Ishikawa (cell line): ENCODE data around the gene DNAJC2.

Source experiments
- CEBPB ChIP-seq: IDR thresholded peaks from 2 replicates; pipeline ENCODE4 v1.6.1; 2012
- CREB1 ChIP-seq: IDR thresholded peaks from 2 replicates; pipeline ENCODE4 v1.6.1; 2012; ENCODE audit warnings: low read depth
- EGR1 ChIP-seq: IDR thresholded peaks from 2 replicates; pipeline ENCODE4 v1.6.1; 2012
- EP300 ChIP-seq: IDR thresholded peaks from 2 replicates; pipeline ENCODE4 v1.6.1; 2012; ENCODE audit warnings: borderline replicate concordance
- FOXM1 ChIP-seq: IDR thresholded peaks from 2 replicates; pipeline ENCODE4 v1.6.1; 2012; ENCODE audit warnings: low read depth, borderline replicate concordance
- NFIC ChIP-seq: IDR thresholded peaks from 2 replicates; pipeline ENCODE4 v1.6.1; 2012
- RAD21 ChIP-seq: IDR thresholded peaks from 2 replicates; pipeline ENCODE4 v1.6.1; 2012; ENCODE audit warnings: low read depth
- TAF1 ChIP-seq: IDR thresholded peaks from 2 replicates; pipeline ENCODE4 v1.6.1; 2012; ENCODE audit warnings: low read depth, mild to moderate bottlenecking
- TCF12 ChIP-seq: IDR thresholded peaks from 2 replicates; pipeline ENCODE4 v1.6.1; 2012; ENCODE audit warnings: low read depth
- TEAD4 ChIP-seq: IDR thresholded peaks from 2 replicates; pipeline ENCODE4 v1.6.1; 2012
- YY1 ChIP-seq: IDR thresholded peaks from 2 replicates; pipeline ENCODE4 v1.6.1; 2012; ENCODE audit warnings: low read depth
- TF ChIP-seq, protein P1 (sequence below): IDR thresholded peaks from 2 replicates; pipeline ENCODE4 v1.6.1; 2012; ENCODE audit warnings: low read depth, mild to moderate bottlenecking
- TF ChIP-seq, protein P2 (sequence below): IDR thresholded peaks from 2 replicates; pipeline ENCODE4 v1.6.1; 2012
- TF ChIP-seq, protein P3 (sequence below): IDR thresholded peaks from 2 replicates; pipeline ENCODE4 v1.6.1; 2012

DNA sequence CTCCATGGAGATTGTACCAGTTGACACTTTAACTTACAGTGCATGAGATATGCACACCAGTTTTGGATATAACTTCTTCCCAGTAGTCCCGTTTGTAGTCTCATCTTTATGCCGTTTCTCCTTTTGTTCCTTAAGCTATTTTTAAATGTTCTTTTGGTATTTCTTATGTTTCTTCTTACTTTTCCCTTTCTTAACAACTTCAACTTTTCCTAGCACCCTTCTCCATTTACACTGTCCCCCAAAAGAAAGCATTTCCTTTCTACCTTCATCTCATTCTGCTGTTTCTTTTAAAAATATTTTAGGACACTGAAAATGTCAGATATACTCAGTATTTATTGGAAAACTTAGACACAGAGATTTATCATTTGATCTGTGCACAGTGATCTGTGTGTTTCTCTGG, 4.4 kb upstream of the DNAJC2 start:
- TF ChIP-seq, protein P1, sequence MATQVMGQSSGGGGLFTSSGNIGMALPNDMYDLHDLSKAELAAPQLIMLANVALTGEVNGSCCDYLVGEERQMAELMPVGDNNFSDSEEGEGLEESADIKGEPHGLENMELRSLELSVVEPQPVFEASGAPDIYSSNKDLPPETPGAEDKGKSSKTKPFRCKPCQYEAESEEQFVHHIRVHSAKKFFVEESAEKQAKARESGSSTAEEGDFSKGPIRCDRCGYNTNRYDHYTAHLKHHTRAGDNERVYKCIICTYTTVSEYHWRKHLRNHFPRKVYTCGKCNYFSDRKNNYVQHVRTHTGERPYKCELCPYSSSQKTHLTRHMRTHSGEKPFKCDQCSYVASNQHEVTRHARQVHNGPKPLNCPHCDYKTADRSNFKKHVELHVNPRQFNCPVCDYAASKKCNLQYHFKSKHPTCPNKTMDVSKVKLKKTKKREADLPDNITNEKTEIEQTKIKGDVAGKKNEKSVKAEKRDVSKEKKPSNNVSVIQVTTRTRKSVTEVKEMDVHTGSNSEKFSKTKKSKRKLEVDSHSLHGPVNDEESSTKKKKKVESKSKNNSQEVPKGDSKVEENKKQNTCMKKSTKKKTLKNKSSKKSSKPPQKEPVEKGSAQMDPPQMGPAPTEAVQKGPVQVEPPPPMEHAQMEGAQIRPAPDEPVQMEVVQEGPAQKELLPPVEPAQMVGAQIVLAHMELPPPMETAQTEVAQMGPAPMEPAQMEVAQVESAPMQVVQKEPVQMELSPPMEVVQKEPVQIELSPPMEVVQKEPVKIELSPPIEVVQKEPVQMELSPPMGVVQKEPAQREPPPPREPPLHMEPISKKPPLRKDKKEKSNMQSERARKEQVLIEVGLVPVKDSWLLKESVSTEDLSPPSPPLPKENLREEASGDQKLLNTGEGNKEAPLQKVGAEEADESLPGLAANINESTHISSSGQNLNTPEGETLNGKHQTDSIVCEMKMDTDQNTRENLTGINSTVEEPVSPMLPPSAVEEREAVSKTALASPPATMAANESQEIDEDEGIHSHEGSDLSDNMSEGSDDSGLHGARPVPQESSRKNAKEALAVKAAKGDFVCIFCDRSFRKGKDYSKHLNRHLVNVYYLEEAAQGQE, result no peak
- no peak for TF ChIP-seq EGR1
- TF ChIP-seq FOXM1, result no peak
- no peak for TF ChIP-seq CREB1
- no peak for TF ChIP-seq RAD21
- no peak for TF ChIP-seq TEAD4
- TF ChIP-seq, protein P2, sequence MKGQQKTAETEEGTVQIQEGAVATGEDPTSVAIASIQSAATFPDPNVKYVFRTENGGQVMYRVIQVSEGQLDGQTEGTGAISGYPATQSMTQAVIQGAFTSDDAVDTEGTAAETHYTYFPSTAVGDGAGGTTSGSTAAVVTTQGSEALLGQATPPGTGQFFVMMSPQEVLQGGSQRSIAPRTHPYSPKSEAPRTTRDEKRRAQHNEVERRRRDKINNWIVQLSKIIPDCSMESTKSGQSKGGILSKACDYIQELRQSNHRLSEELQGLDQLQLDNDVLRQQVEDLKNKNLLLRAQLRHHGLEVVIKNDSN, result no peak
- TF ChIP-seq EP300, result no peak
- TF ChIP-seq TAF1, result no peak
- TF ChIP-seq, protein P3, sequence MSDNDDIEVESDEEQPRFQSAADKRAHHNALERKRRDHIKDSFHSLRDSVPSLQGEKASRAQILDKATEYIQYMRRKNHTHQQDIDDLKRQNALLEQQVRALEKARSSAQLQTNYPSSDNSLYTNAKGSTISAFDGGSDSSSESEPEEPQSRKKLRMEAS, result no peak
- TF ChIP-seq YY1, result no peak
- TF ChIP-seq CEBPB, result no peak
- no peak for TF ChIP-seq NFIC
- no peak for TF ChIP-seq TCF12
